ENCODE results near the gene CLTCL1.

Gene CLTCL1

DNA sequence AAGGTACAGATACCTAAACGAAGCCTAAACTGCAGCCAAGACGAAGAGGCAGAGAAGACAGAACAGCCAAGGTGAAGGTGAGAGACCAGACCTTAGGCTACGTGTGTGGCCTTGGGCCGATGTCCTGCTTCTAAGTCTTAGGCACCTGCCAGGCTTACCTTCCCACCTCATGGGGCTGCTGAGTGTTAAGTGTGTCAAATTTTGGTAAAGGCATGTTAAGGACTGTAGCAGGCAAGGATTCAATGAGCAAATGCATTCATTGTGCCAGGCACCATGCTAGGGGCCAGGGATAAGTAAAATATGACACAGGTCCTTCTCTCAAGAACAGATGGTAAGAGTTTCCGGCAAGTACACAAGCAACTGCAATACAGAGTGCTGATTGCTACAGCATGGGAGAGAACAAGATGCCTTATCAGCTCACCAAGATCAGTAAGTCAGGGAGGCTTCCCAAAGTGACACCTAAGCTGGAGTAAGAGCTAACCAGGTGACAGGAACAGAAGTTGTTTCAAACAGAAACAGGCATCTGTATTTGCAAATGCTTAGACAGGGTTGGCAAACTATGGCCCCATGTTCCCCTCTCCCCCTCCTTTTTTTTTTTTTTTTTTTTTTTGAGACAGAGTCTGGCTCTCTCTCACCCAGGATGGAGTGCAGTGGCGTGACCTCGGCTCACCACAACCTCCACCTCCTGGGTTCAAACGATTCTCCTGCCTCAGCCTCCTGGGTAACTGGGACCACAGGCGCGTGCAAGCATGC, 46.7 kb downstream of the CLTCL1 start:
- H3K27me3 Mint-ChIP-seq: peaks cover under 1% of the 10 kb centered on the region
- H3K36me3 Mint-ChIP-seq: no peaks in the 10 kb centered on the region
- H3K4me3 Mint-ChIP-seq: no peak overlapping the region
- no peaks in the 10 kb centered on the region for H3K4me1 Mint-ChIP-seq
- no peak overlapping the region for H3K27ac Mint-ChIP-seq
- no peak for DNase-seq
- CTCF ChIA-PET: no interaction called here
- no peaks in the 10 kb centered on the region for H3K9me3 Mint-ChIP-seq

DNA sequence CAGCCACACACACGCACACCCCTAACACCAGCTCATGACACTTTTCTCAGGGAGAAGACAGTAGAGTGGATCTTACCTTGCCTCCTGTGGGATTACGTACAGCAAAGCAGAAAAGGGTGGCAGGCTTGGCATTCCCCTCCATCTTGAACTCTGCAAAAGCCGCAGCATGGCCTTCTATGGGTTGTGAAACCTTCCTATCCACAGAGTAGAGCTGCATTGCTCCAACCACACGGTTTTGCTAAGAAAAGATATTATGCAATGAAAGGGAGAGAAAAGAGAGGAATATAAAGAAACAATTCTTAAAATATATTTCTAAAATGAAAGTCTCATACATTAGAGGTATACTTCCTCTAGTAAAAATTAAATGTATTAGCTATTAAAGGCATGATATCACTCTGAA, 48.8 kb downstream of the CLTCL1 start:
- Mint-ChIP-seq H3K9me3 (no peaks in the 10 kb centered on the region), H3K27me3 (no peaks in the 10 kb centered on the region), H3K4me3 (no peak overlapping the region), H3K4me1 (no peaks in the 10 kb centered on the region), H3K36me3 (no peaks in the 10 kb centered on the region), H3K27ac (no peak overlapping the region)
- CTCF ChIA-PET: no interaction called here
- no peak for DNase-seq

DNA sequence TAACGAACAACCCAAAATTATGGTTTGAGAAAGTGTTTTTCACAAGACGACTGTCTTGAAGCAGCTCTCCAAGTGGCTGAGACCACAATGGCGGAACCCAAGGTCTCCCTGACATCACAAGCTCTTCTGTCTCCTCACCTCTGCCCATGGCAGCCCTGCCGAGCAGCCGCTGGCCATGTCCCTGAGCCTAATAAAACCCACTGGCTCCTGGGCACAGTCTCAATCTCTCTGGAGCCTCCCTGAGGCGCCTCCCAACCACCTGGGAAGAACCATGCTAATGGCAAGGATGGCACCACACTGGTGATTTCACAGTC, 50.0 kb downstream of the CLTCL1 start:
- H3K9me3 Mint-ChIP-seq: no peaks in the 10 kb centered on the region
- DNase-seq: no peak
- H3K27ac Mint-ChIP-seq: no peak overlapping the region
- no peak overlapping the region for H3K4me3 Mint-ChIP-seq
- H3K36me3 Mint-ChIP-seq: no peaks in the 10 kb centered on the region
- H3K27me3 Mint-ChIP-seq: no peaks in the 10 kb centered on the region
- CTCF ChIA-PET: no interaction called here
- H3K4me1 Mint-ChIP-seq: no peaks in the 10 kb centered on the region

DNA sequence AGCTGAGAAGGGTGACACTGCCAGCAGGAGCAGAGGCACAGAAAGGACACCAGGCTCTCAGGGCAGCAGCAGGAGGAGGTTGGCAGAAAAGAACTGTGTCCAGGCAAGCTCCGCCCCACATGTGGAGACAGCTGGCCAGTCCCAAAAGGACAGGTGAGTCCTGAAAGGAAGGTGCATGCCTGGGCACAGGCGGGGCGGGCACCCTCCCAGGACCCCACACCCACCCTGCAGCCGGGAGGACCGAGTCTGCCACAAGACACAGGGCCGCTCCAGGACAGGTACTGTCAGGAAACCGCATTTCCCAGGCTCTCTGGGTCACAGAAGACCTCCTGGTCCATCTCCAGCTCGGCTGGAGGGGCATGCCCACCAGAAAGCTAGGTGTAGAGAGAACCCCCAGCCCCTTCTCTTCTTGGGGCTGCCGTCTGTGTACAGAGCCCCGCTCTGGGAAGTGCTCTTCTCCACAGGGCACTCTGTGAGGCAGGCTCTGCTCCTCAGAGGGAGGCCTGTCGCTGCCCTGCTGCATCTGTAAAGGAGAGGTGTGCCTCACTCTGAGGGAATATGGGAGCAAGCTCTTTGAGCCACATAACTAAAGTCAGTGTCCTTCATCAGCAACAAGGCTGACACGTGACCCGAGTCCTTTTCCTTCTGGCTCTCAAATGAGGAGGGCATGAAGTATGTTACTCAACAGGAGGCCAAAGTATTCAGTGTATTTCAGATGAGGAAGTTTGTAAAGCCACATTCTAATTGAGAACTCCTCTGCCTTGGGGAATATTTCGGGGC, 50.5 kb downstream of the CLTCL1 start:
- no peak for DNase-seq
- Mint-ChIP-seq H3K4me1 (no peaks in the 10 kb centered on the region), H3K9me3 (no peaks in the 10 kb centered on the region), H3K27me3 (no peaks in the 10 kb centered on the region), H3K36me3 (no peaks in the 10 kb centered on the region), H3K4me3 (no peak overlapping the region), H3K27ac (no peak overlapping the region)
- CTCF ChIA-PET: no interaction called here

DNA sequence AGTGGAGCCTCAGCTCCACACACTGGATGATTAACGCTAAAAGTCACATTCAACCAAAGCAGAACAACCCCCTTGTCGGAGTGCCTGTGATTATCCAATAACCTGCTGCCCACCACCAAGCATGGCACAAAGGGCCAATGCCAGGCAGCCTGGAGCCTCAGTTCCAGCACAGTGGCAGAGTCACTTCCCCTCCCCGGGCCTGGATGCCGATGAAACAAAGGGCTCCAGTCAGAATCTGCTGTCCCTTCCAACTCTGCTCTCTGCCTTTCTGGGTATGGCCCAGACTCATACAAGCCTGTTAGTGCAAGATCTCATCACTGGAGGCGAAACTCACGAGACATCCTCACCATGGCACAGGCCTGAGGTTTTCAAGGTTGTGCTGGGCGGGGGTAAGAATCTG, 52.1 kb downstream of the CLTCL1 start:
- no peaks in the 10 kb centered on the region for H3K9me3 Mint-ChIP-seq
- H3K4me1 Mint-ChIP-seq: no peaks in the 10 kb centered on the region

DNA sequence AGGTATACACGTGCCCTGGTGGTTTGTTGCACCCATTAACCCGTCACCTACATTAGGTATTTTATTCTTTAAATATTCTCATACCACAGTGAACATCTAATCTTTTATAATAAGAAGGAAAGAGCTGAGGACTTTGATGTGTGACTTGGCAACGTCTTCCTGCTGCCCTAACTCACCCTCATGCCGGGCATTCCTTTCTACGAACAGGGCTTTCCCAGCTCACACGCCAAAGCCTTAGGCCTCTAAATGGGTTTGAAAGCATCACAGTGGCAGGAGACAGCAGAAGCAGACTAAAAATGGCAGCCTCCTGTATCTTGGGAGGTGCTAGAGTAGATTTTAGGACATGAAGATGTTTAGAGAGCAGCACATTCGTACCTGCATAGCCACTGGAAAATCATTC, 52.6 kb downstream of the CLTCL1 start:
- Mint-ChIP-seq H3K9me3 (no peaks in the 10 kb centered on the region), H3K4me1 (no peaks in the 10 kb centered on the region), H3K4me3 (no peak overlapping the region), H3K27ac (no peak overlapping the region), H3K27me3 (peaks cover 5% of the 10 kb centered on the region), H3K36me3 (no peaks in the 10 kb centered on the region)
- no peak for DNase-seq
- CTCF ChIA-PET: interaction anchor here (0.5 kb wide), 1 partner anchor 80 kb away, joined by 3 read pairs; no protein-coding TSS in a partner anchor

More for the DNA sequence above, 52.1 kb downstream of the CLTCL1 start:
- CTCF ChIA-PET: interaction anchor here (0.5 kb wide), 1 partner anchor 80 kb away, joined by 3 read pairs; no protein-coding TSS in a partner anchor
- H3K36me3 Mint-ChIP-seq: no peaks in the 10 kb centered on the region
- peaks cover 4% of the 10 kb centered on the region for H3K27me3 Mint-ChIP-seq
- no peak overlapping the region for H3K4me3 Mint-ChIP-seq
- no peak for DNase-seq
- H3K27ac Mint-ChIP-seq: no peak overlapping the region

DNA sequence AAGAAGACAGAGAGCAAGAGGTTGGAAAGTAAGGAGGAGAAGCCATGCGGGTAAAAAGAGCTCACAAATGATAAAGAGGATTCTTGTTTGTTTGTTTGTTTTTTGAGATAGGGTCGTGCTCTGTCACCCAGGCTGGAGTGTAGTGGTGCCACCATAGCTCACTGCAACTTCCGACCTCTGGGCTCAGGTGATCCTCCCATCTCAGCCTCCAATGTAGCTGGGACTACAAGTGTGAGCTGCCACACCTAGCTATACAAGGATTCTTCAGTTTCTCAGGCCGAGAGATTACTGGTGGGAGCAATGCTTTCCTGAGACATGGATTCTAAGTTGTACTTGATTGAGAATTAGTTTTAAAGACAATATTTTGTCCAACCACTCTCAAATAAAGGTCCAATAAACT, 55.6 kb downstream of the CLTCL1 start:
- peaks cover 10% of the 10 kb centered on the region for H3K27me3 Mint-ChIP-seq
- H3K9me3 Mint-ChIP-seq: no peaks in the 10 kb centered on the region
- no peak for DNase-seq
- H3K36me3 Mint-ChIP-seq: no peaks in the 10 kb centered on the region
- CTCF ChIA-PET: interaction anchor here (1.1 kb wide), 1 partner anchor 17 kb away, joined by 3 read pairs; no protein-coding TSS in a partner anchor
- no peaks in the 10 kb centered on the region for H3K4me1 Mint-ChIP-seq
- H3K4me3 Mint-ChIP-seq: no peak overlapping the region
- no peak overlapping the region for H3K27ac Mint-ChIP-seq

DNA sequence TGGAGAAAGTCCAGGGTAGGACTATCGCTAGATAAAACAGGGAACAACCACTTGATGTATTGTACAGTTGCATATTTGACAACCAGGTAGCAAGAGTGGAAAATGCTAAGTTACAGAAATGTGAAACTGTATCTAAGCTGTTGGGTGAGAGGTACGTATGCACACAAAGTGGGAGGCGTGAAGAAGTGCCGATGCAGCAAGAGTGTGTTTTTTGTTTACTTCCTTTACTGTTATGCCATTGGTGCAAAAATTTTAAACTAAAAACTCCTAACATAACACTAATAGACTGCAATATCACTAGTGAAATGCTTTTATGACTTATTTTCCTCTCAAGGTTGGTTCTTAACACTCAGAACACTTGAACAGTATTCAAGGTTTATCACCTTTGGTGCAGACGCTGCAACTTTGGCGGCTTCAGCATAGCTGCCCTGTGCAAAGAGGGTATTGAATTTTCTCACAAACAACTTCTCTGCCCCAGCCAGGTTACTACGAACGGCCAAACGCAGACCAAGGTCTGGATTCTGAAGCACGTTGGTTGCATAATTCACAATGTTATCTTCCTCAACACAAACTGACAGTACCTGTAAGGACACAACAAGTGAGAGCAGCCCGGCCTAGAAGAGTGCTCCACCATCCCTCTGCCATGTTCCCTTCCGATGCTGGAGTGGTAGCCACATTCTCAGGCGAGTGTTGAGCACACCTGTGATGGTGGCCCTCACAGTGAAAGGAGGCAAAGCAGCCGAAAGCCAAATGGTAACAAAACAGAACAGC, 57.2 kb downstream of the CLTCL1 start:
- Mint-ChIP-seq H3K9me3 (no peaks in the 10 kb centered on the region), H3K36me3 (no peaks in the 10 kb centered on the region), H3K4me1 (no peaks in the 10 kb centered on the region), H3K4me3 (no peak overlapping the region), H3K27ac (no peak overlapping the region), H3K27me3 (peaks cover 17% of the 10 kb centered on the region)
- DNase-seq: no peak
- CTCF ChIA-PET: no interaction called here

DNA sequence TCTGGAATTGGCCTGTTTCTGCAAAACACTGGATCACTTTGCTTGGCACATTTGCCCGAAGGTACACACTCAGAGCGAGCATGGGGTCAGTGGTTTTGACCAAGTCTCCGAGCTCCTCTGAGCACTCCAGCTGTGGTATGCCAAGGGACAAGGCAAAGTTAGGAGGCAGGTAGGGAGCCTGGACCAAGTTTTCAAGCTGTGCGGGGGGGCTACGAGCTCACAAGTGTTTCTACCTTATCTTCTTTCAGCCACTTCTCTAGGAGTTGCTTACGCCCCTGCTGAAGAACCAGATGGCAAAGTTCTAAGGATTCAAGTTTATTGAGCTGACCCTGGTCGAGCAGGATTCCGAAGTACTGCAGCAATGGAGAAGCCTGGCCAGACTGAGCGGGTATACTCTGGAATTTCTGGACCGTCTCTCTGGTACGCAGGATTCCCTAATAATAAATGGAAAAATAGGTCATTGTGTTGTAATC, 58.3 kb downstream of the CLTCL1 start:
- Mint-ChIP-seq H3K27me3 (peaks cover 18% of the 10 kb centered on the region), H3K4me3 (no peak overlapping the region), H3K36me3 (no peaks in the 10 kb centered on the region), H3K9me3 (no peaks in the 10 kb centered on the region), H3K27ac (no peak overlapping the region), H3K4me1 (no peaks in the 10 kb centered on the region)
- CTCF ChIA-PET: no interaction called here
- no peak for DNase-seq

DNA sequence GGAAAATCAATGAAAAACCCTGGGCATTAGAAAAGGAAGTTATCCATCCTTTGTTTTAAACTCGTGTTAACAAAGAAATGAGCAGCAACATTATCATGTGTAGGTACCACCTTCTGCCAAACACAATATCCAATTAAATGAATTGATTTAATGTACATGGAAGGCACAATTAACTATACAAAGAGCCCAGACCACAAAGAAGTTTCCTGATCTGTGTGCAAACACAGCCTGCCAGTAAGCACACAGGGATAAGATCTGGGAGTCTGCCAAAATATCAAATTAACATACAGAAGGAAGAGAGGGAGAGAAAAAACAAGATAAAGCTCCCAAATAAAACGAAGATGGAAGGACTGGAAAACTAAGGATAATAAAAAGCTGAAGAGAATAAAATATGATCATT, 58.9 kb downstream of the CLTCL1 start:
- Mint-ChIP-seq H3K27ac (no peak overlapping the region), H3K36me3 (no peaks in the 10 kb centered on the region)

DNA sequence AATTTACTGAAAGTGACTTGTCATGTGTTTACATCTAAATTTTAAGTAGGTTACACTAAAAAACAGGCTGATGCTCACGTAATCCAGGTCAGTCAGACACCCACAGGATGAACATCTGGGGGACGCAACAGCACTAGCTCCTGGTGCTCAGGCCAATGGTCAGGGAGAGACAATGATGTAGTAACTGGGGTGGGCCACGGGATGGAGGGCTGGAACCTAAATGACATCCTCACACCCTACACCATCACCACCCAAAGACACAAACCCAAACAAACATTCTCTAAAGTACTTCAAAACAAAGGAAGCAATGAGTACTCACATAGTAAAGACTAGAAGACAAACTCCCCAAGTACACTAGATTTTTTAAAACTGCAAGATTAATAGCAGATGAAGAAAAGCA, 59.5 kb downstream of the CLTCL1 start:
- Mint-ChIP-seq H3K27me3 (peaks cover 23% of the 10 kb centered on the region), H3K4me3 (no peak overlapping the region), H3K4me1 (no peaks in the 10 kb centered on the region), H3K9me3 (no peaks in the 10 kb centered on the region), H3K27ac (no peak overlapping the region), H3K36me3 (no peaks in the 10 kb centered on the region)
- CTCF ChIA-PET: no interaction called here
- no peak for DNase-seq

More for the DNA sequence above, 58.9 kb downstream of the CLTCL1 start:
- Mint-ChIP-seq H3K4me3 (no peak overlapping the region), H3K4me1 (no peaks in the 10 kb centered on the region), H3K27me3 (peaks cover 23% of the 10 kb centered on the region), H3K9me3 (no peaks in the 10 kb centered on the region)
- CTCF ChIA-PET: no interaction called here
- DNase-seq: no peak

DNA sequence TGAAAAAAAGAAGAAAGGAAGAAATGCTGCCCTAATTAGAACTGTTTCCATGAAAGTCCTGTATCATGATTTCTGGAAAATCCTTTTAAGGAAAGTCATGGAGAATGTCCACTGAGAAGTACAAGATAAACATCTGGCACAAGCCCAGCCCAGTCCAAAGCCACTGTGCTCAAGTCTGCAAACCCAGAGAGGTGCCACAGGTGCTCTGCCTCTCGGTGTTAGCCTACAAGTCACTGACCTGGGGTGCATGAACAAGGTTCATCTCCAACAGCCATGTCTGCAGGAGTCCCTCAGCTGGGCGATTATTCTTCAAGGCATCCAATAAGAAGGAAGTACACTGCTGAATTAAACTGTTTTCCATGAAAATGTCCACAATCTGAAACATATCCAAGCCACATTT, 61.9 kb downstream of the CLTCL1 start:
- Mint-ChIP-seq H3K4me1 (no peaks in the 10 kb centered on the region), H3K4me3 (no peak overlapping the region), H3K27ac (no peak overlapping the region), H3K27me3 (peaks cover 21% of the 10 kb centered on the region), H3K9me3 (no peaks in the 10 kb centered on the region), H3K36me3 (no peaks in the 10 kb centered on the region)
- DNase-seq: no peak
- CTCF ChIA-PET: no interaction called here

DNA sequence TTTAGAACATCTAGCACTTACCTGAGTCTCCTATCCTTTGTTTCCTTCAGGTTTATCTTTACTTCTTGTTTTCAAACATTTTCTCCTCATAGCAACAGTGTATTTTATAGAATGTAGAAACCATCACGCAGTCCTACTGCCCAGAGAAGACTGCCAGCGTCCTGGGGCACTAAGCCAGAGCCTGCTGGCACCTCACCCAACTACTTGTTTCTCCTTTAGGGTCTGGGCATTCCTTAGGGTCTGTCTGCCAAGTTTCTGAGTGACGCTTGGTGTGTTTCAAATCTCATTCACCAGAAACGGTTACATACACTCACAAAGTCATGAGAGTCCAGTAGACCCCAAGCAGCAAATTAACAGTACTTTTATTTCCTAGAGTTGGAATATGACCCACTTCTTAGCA, 63.3 kb downstream of the CLTCL1 start:
- H3K36me3 Mint-ChIP-seq: no peaks in the 10 kb centered on the region
- CTCF ChIA-PET: no interaction called here
- no peak overlapping the region for H3K4me3 Mint-ChIP-seq
- no peaks in the 10 kb centered on the region for H3K4me1 Mint-ChIP-seq
- no peak overlapping the region for H3K27ac Mint-ChIP-seq
- H3K27me3 Mint-ChIP-seq: peaks cover 15% of the 10 kb centered on the region
- no peaks in the 10 kb centered on the region for H3K9me3 Mint-ChIP-seq
- DNase-seq: no peak

DNA sequence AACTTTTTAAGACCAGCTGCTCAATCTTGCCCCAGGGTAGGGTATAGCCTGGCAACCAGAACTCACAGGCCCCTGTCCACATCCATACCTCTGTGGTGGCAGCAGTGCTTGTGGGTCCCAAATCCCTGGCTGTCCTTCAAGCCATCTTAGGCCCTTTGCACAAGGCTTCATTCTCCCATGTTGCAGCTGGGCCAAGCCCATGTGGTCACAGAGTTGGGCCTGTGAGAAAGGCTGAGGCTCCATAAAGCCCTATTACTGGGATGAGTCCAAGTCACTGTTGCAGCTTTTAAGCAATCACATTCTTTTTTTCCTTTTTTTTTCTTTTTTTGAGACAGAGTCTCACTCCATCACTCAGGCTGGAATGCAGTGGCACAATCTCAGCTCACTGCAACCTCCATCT, 65.1 kb downstream of the CLTCL1 start:
- Mint-ChIP-seq H3K4me3 (no peak overlapping the region), H3K27ac (no peak overlapping the region), H3K4me1 (no peaks in the 10 kb centered on the region), H3K9me3 (no peaks in the 10 kb centered on the region), H3K36me3 (no peaks in the 10 kb centered on the region), H3K27me3 (peaks cover 13% of the 10 kb centered on the region)
- no peak for DNase-seq
- CTCF ChIA-PET: no interaction called here
